ENCODE results near the gene SACM1L.

The SACM1L gene

GRCh38 chr3:45688882-45689786, at the start of gene SACM1L:
TSS of gene SACM1L (plus strand) at chr3:45689396. CDS start at chr3:45689466, 70 bp downstream.
- DNase-seq (ENCODE audit: low spot score) = peak; percentile 99

- no peak for DNase-seq (ENCODE audit: low spot score)
These were observed 49.1 kb upstream of the SACM1L start for GRCh38 chr3:45640091-45640507.

- no peak for DNase-seq (ENCODE audit: low spot score)
These were observed 48.4 kb upstream of the SACM1L start for GRCh38 chr3:45640724-45641361.

GRCh38 chr3:45641756-45642155, 47.4 kb upstream of the SACM1L start:
- DNase-seq (ENCODE audit: low spot score) = no peak

GRCh38 chr3:45642731-45643152, 46.5 kb upstream of the SACM1L start:
- no peak for DNase-seq (ENCODE audit: low spot score)

- DNase-seq (ENCODE audit: low spot score) = no peak
These were observed 45.0 kb upstream of the SACM1L start for GRCh38 chr3:45644063-45644790.

GRCh38 chr3:45644791-45645201, 44.4 kb upstream of the SACM1L start:
- no peak for DNase-seq (ENCODE audit: low spot score)

GRCh38 chr3:45646051-45646585, 43.1 kb upstream of the SACM1L start:
- DNase-seq (ENCODE audit: low spot score) = no peak

GRCh38 chr3:45647148-45647619, 42.0 kb upstream of the SACM1L start:
- peak; percentile 50 for DNase-seq (ENCODE audit: low spot score)

GRCh38 chr3:45653205-45653604, 36.0 kb upstream of the SACM1L start:
- no peak for DNase-seq (ENCODE audit: low spot score)

GRCh38 chr3:45654397-45654944, 34.7 kb upstream of the SACM1L start:
- no peak for DNase-seq (ENCODE audit: low spot score)

GRCh38 chr3:45655906-45656305, 33.3 kb upstream of the SACM1L start:
- no peak for DNase-seq (ENCODE audit: low spot score)

- peak; percentile 79 for DNase-seq (ENCODE audit: low spot score)
These were observed 32.4 kb upstream of the SACM1L start for GRCh38 chr3:45656575-45657363.

- no peak for DNase-seq (ENCODE audit: low spot score)
These were observed 31.3 kb upstream of the SACM1L start for GRCh38 chr3:45657853-45658252.

GRCh38 chr3:45659661-45660566, 29.3 kb upstream of the SACM1L start:
- peak; percentile 63 for DNase-seq (ENCODE audit: low spot score)

- no peak for DNase-seq (ENCODE audit: low spot score)
These were observed 28.7 kb upstream of the SACM1L start for GRCh38 chr3:45660567-45660901.

GRCh38 chr3:45664578-45664977, 24.6 kb upstream of the SACM1L start:
- no peak for DNase-seq (ENCODE audit: low spot score)

GRCh38 chr3:45665101-45665572, 24.1 kb upstream of the SACM1L start:
- peak; percentile 52 for DNase-seq (ENCODE audit: low spot score)

- DNase-seq (ENCODE audit: low spot score) = no peak
These were observed 22.3 kb upstream of the SACM1L start for GRCh38 chr3:45666757-45667431.
